IMR-90 (cell line): Measurements from ENCODE around the gene TPX2. TPM values are rescaled to one million over a fixed set of nuclear protein-coding genes. Genes with fewer than 3 reads are reported as not detected.

Source experiments
- ATAC-seq: fragments of 200-7000 bp; cut with Tn5 transposase; 2 replicates; pipeline ENCODE4 v1.9.1; 2020; ENCODE audit warnings: low read depth, mild to moderate bottlenecking, moderate library complexity
- BruUV-seq: library from RNA; stranded (reverse); fragments of 400-500 nt; replicated peaks from 2 replicates; lab custom pipeline; 2021; lab: Mats Ljungman, UMichigan
- CTCF ChIA-PET: fragments of 300-600 bp; formaldehyde crosslinking; extraction: SDS; loops from one replicate; lab custom pipeline; 2021; ENCODE audit warnings: antibody characterized with exemption; lab: Yijun Ruan, JAX
- POLR2A ChIA-PET: fragments of 300-600 bp; sonication (Branson Sonifier 250); formaldehyde crosslinking; loops from one replicate; lab custom pipeline; 2022; ENCODE audit warnings: antibody characterized with exemption; ENCODE audit not compliant: unreplicated experiment; lab: Charles Lee
- DNase-seq: peaks from one replicate; pipeline ENCODE4 v3.0.0; 2013
- H2AFZ ChIP-seq: replicated peaks from 2 replicates; pipeline ENCODE3; 2013; ENCODE audit warnings: low read length, mild to moderate bottlenecking; ENCODE audit not compliant: poor library complexity
- H2AK5ac ChIP-seq: 2 replicates; pipeline ENCODE4 v1.6.1; 2013; ENCODE audit warnings: low read depth, low read length, inconsistent platforms
- H2AK9ac ChIP-seq: replicated peaks from 2 replicates; pipeline ENCODE3; 2013; ENCODE audit warnings: mild to moderate bottlenecking, low read depth, low read length, moderate library complexity; ENCODE audit not compliant: poor library complexity
- H2BK120ac ChIP-seq: 2 replicates; pipeline ENCODE4 v1.6.1; 2013; ENCODE audit warnings: low read depth, low read length, inconsistent platforms
- H2BK15ac ChIP-seq: 3 replicates; pipeline ENCODE4 v1.6.1; 2013; ENCODE audit warnings: low read depth, low read length, inconsistent platforms
- H2BK20ac ChIP-seq: 2 replicates; pipeline ENCODE4 v1.6.1; 2013; ENCODE audit warnings: low read depth, mild to moderate bottlenecking, inconsistent platforms, low read length, moderate library complexity
- H2BK5ac ChIP-seq: 2 replicates; pipeline ENCODE4 v1.6.1; 2013; ENCODE audit warnings: mild to moderate bottlenecking, low read depth, low read length, inconsistent platforms; ENCODE audit not compliant: poor library complexity, severe bottlenecking
- H3K14ac ChIP-seq: replicated peaks from 2 replicates; pipeline ENCODE4 v1.6.1; 2013; ENCODE audit warnings: low read depth, low read length, inconsistent platforms
- H3K18ac ChIP-seq: 2 replicates; pipeline ENCODE4 v1.6.1; 2013; ENCODE audit warnings: low read depth, low read length, control low read depth
- H3K23ac ChIP-seq: 2 replicates; pipeline ENCODE4 v1.6.1; 2013; ENCODE audit warnings: low read depth, low read length, inconsistent platforms
- H3K27ac ChIP-seq: 2 replicates; pipeline ENCODE4 v1.5.1; 2013; ENCODE audit warnings: mild to moderate bottlenecking, control low read depth, low read length; ENCODE audit not compliant: insufficient read depth
- H3K27me3 ChIP-seq: 2 replicates; pipeline ENCODE4 v1.6.1; 2013; ENCODE audit warnings: low read length; ENCODE audit not compliant: control insufficient read depth, insufficient read depth
- H3K36me3 ChIP-seq: 2 replicates; pipeline ENCODE4 v1.6.1; 2013; ENCODE audit warnings: low read length, mixed read lengths; ENCODE audit not compliant: control insufficient read depth, insufficient read depth
- H3K4ac ChIP-seq: 2 replicates; pipeline ENCODE4 v1.6.1; 2013; ENCODE audit warnings: low read depth, low read length, inconsistent platforms
- H3K4me1 ChIP-seq: 2 replicates; pipeline ENCODE4 v1.6.1; 2013; ENCODE audit warnings: low read length, mixed read lengths; ENCODE audit not compliant: control insufficient read depth, insufficient read depth
- H3K4me2 ChIP-seq: 2 replicates; pipeline ENCODE4 v1.6.1; 2013; ENCODE audit warnings: low read depth, mild to moderate bottlenecking, control low read depth, low read length, moderate library complexity
- H3K4me3 ChIP-seq: 2 replicates; pipeline ENCODE4 v1.5.1; 2013; ENCODE audit warnings: low read depth, mild to moderate bottlenecking, control low read depth, low read length, moderate library complexity; ENCODE audit not compliant: insufficient read depth
- H3K56ac ChIP-seq: 2 replicates; pipeline ENCODE4 v1.6.1; 2013; ENCODE audit warnings: low read length, inconsistent platforms; ENCODE audit not compliant: insufficient read depth; ENCODE audit errors: extremely low read depth
- H3K79me1 ChIP-seq, 2 experiments: 2 replicates each; pipeline ENCODE4 v1.6.1; 2013; ENCODE audit warnings: low read length in 2 of 2, inconsistent platforms in 1 of 2, low read depth in 1 of 2
- H3K9ac ChIP-seq: 2 replicates; pipeline ENCODE4 v1.6.1; 2013; ENCODE audit warnings: low read depth, low read length, control low read depth
- H3K9me1 ChIP-seq: 2 replicates; pipeline ENCODE4 v1.6.1; 2013; ENCODE audit warnings: low read length, inconsistent platforms; ENCODE audit not compliant: insufficient read depth
- H3K9me3 ChIP-seq: 2 replicates; pipeline ENCODE4 v1.6.1; 2013; ENCODE audit warnings: low read length; ENCODE audit not compliant: control insufficient read depth, insufficient read depth
- H4K20me1 ChIP-seq: 2 replicates; pipeline ENCODE4 v1.6.1; 2013; ENCODE audit warnings: low read length, inconsistent platforms; ENCODE audit not compliant: insufficient read depth
- H4K5ac ChIP-seq: 2 replicates; pipeline ENCODE4 v1.6.1; 2013; ENCODE audit warnings: mild to moderate bottlenecking, low read depth, low read length, control low read depth
- H4K8ac ChIP-seq, 2 experiments: 2 replicates each; pipeline ENCODE4 v1.6.1; 2013; ENCODE audit warnings: low read depth in 2 of 2, low read length in 2 of 2, control low read depth in 1 of 2, inconsistent platforms in 1 of 2
- H4K91ac ChIP-seq: 2 replicates; pipeline ENCODE4 v1.6.1; 2013; ENCODE audit warnings: low read depth, low read length, inconsistent platforms; ENCODE audit not compliant: insufficient read depth
- BHLHE40 ChIP-seq: fragments of 150-350 bp; IDR thresholded peaks from 2 replicates; pipeline ENCODE4 v1.6.1; 2016; ENCODE audit warnings: mild to moderate bottlenecking, low read depth, low read length
- CEBPB ChIP-seq: IDR thresholded peaks from 2 replicates; pipeline ENCODE4 v1.6.1; 2012; ENCODE audit warnings: low read depth, low read length, improper control_type of control experiment
- CHD1 ChIP-seq: IDR thresholded peaks from 2 replicates; pipeline ENCODE4 v1.6.1; 2012; ENCODE audit warnings: low read depth, low read length, improper control_type of control experiment
- FOS ChIP-seq: fragments of 150-350 bp; IDR thresholded peaks from 2 replicates; pipeline ENCODE4 v1.6.1; 2016; ENCODE audit warnings: low read depth, low read length
- MAFK ChIP-seq: IDR thresholded peaks from 2 replicates; pipeline ENCODE4 v1.6.1; 2012; ENCODE audit warnings: low read depth, low read length, improper control_type of control experiment
- MAZ ChIP-seq: IDR thresholded peaks from 2 replicates; pipeline ENCODE4 v1.6.1; 2012; ENCODE audit warnings: low read depth, mild to moderate bottlenecking, low read length, improper control_type of control experiment, moderate library complexity, borderline replicate concordance
- MXI1 ChIP-seq: IDR thresholded peaks from 2 replicates; pipeline ENCODE4 v1.6.1; 2012; ENCODE audit warnings: low read depth, mild to moderate bottlenecking, low read length, moderate library complexity, borderline replicate concordance
- NFE2L2 ChIP-seq: fragments of 150-350 bp; IDR thresholded peaks from 2 replicates; pipeline ENCODE4 v1.6.1; 2016; ENCODE audit warnings: low read depth, mild to moderate bottlenecking, low read length
- POLR2A ChIP-seq: IDR thresholded peaks from 2 replicates; pipeline ENCODE4 v1.6.1; 2012; ENCODE audit warnings: mild to moderate bottlenecking, low read depth, low read length
- RAD21 ChIP-seq: IDR thresholded peaks from 2 replicates; pipeline ENCODE4 v1.6.1; 2012; ENCODE audit warnings: low read length, improper control_type of control experiment
- RCOR1 ChIP-seq: IDR thresholded peaks from 2 replicates; pipeline ENCODE4 v1.6.1; 2012; ENCODE audit warnings: mild to moderate bottlenecking, low read length, improper control_type of control experiment; ENCODE audit not compliant: insufficient replicate concordance
- RFX5 ChIP-seq: IDR thresholded peaks from 2 replicates; pipeline ENCODE4 v1.8.0; 2012; ENCODE audit warnings: low read depth, mild to moderate bottlenecking, low read length, moderate library complexity
- SMC3 ChIP-seq: fragments of 150-350 bp; IDR thresholded peaks from 2 replicates; pipeline ENCODE4 v1.6.1; 2016; ENCODE audit warnings: low read depth, mild to moderate bottlenecking, antibody characterized with exemption, low read length, moderate library complexity
- dilution Hi-C: fragments of 300-500 bp; cut with HindIII; formaldehyde crosslinking; loops from one replicate; pipeline ENCODE4 v1.14.3; 2018; ENCODE audit warnings: low sequenced_read_pairs; ENCODE audit not compliant: unreplicated experiment
- in situ Hi-C: fragments of 300-500 bp; cut with MboI; formaldehyde crosslinking; loops from 3 replicates; pipeline ENCODE4 v1.14.3; 2019; ENCODE audit warnings: low sequenced_read_pairs, inconsistent platforms, mixed read lengths
- intact Hi-C: fragments of 100-400 bp; cut with micrococcal nuclease; formaldehyde crosslinking; loops from 2 replicates; pipeline ENCODE4 v1.10.0; 2022
- polyA plus RNA-seq, 3 experiments: library from polyadenylated mRNA; depleted of rRNA; stranded (reverse); fragments of >200 nt; gene quantifications; 2 replicates each; pipeline ENCODE4 v1.2.3, GENCODE V29; 2012; ENCODE audit warnings: low replicate concordance in 1 of 3
- total RNA-seq: library from RNA; depleted of rRNA; stranded (reverse); fragments of >200 nt; gene quantifications from 2 replicates; pipeline ENCODE4 v1.2.3, GENCODE V29; 2012
- TF ChIP-seq, protein P1 (sequence below): conservative IDR thresholded peaks from 2 replicates; pipeline ENCODE4 v1.5.1; 2012; ENCODE audit warnings: mild to moderate bottlenecking, low read depth, low read length, improper control_type of control experiment
- TF ChIP-seq, protein P2 (sequence below): fragments of 150-350 bp; IDR thresholded peaks from 2 replicates; pipeline ENCODE4 v1.6.1; 2017; ENCODE audit warnings: mild to moderate bottlenecking, antibody characterized with exemption, low read length, low read depth
- TF ChIP-seq, protein P3 (sequence below): fragments of 150-350 bp; IDR thresholded peaks from 2 replicates; pipeline ENCODE4 v1.6.1; 2016; ENCODE audit warnings: low read depth, mild to moderate bottlenecking, low read length, moderate library complexity, borderline replicate concordance

TPX2 gene
- total and polyA plus RNA-seq, 2 of the 4 experiments (the other 2 are of a cell fraction): 28.5 to 72.2 TPM

DNA sequence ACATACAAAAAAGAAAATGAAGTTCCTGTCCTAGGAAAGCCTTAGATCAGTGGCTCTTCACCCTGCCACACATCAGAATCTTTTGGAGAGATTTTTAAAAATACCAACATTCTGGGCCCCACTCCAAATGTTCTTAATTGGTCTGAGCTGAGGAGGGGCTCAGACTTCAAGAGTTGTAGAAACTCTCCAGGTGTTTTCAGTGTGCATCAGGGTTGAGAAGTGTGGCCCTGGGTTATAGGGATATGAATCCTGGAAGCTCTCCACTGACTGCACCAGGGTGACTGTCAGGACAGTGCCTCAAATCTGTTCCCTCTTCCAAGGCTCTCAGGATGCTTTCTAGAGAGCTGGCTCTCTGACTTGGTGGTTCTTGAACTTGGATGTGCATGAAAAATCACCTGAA, 74.5 kb downstream of the TPX2 start:
- CTCF ChIA-PET: no interaction called here
- no peak overlapping the region for H2AFZ ChIP-seq
- no peak overlapping the region for H3K4me2 ChIP-seq
- H2BK15ac ChIP-seq: no peak overlapping the region; the same call in 2 of the 3 replicates
- H4K8ac ChIP-seq: peak overlapping the region in 1 of 2 experiments; percentile 28; a peak in 1 of 4 replicates
- H4K91ac ChIP-seq: no peak overlapping the region; the same call in 1 of the 2 replicates
- no peaks in the 10 kb centered on the region for H3K27me3 ChIP-seq
- no peak overlapping the region for H2BK20ac ChIP-seq
- BruUV-seq: no TSS peak
- peaks cover 25% of the 10 kb centered on the region for H3K4me1 ChIP-seq
- in situ Hi-C loops (no loop called here), dilution Hi-C loops (no loop called here), intact Hi-C loops (no loop called here)
- POLR2A ChIA-PET: interaction anchor here (0.7 kb wide), 1 partner anchor 86 kb away, joined by 6 read pairs; no protein-coding TSS in a partner anchor
- no peak overlapping the region for H3K14ac ChIP-seq
- ATAC-seq (no peak), DNase-seq (no peak)
- peaks cover 3 to 18% of the 10 kb centered on the region in 2 experiments; a peak in 3 of 4 replicates for H3K79me1 ChIP-seq
- no peak overlapping the region for H3K23ac ChIP-seq
- peak overlapping the region; percentile 39; the same call in 1 of the 2 replicates for H3K4ac ChIP-seq
- no peak overlapping the region for H4K5ac ChIP-seq
- H3K18ac ChIP-seq: no peak overlapping the region
- H4K20me1 ChIP-seq: 0 out of 2 replicates have a peak, but pooled peaks cover 4% of the 10 kb centered on the region
- H2AK9ac ChIP-seq: peak overlapping the region; percentile 37
- H3K4me3 ChIP-seq: no peak overlapping the region
- no peak overlapping the region for H3K9ac ChIP-seq
- TF ChIP-seq SMC3 (no peak), RCOR1 (no peak), BHLHE40 (no peak), RFX5 (no peak), POLR2A (no peak), CEBPB (no peak), MAFK (no peak), RAD21 (no peak), CHD1 (no peak), FOS (no peak), MAZ (no peak), MXI1 (no peak), NFE2L2 (no peak)
- TF ChIP-seq, protein P1, sequence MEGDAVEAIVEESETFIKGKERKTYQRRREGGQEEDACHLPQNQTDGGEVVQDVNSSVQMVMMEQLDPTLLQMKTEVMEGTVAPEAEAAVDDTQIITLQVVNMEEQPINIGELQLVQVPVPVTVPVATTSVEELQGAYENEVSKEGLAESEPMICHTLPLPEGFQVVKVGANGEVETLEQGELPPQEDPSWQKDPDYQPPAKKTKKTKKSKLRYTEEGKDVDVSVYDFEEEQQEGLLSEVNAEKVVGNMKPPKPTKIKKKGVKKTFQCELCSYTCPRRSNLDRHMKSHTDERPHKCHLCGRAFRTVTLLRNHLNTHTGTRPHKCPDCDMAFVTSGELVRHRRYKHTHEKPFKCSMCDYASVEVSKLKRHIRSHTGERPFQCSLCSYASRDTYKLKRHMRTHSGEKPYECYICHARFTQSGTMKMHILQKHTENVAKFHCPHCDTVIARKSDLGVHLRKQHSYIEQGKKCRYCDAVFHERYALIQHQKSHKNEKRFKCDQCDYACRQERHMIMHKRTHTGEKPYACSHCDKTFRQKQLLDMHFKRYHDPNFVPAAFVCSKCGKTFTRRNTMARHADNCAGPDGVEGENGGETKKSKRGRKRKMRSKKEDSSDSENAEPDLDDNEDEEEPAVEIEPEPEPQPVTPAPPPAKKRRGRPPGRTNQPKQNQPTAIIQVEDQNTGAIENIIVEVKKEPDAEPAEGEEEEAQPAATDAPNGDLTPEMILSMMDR: no peak
- TF ChIP-seq, protein P2, sequence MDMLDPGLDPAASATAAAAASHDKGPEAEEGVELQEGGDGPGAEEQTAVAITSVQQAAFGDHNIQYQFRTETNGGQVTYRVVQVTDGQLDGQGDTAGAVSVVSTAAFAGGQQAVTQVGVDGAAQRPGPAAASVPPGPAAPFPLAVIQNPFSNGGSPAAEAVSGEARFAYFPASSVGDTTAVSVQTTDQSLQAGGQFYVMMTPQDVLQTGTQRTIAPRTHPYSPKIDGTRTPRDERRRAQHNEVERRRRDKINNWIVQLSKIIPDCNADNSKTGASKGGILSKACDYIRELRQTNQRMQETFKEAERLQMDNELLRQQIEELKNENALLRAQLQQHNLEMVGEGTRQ: no peak
- TF ChIP-seq, protein P3, sequence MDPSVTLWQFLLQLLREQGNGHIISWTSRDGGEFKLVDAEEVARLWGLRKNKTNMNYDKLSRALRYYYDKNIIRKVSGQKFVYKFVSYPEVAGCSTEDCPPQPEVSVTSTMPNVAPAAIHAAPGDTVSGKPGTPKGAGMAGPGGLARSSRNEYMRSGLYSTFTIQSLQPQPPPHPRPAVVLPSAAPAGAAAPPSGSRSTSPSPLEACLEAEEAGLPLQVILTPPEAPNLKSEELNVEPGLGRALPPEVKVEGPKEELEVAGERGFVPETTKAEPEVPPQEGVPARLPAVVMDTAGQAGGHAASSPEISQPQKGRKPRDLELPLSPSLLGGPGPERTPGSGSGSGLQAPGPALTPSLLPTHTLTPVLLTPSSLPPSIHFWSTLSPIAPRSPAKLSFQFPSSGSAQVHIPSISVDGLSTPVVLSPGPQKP: no peak
- H2AK5ac ChIP-seq: no peak overlapping the region
- no peak overlapping the region for H3K27ac ChIP-seq
- H2BK120ac ChIP-seq: peak overlapping the region; percentile 14; the same call in 1 of the 2 replicates
- H3K56ac ChIP-seq: no peak overlapping the region
- H3K9me1 ChIP-seq: peaks cover 21% of the 10 kb centered on the region
- H3K9me3 ChIP-seq: no peaks in the 10 kb centered on the region
- no peak overlapping the region for H2BK5ac ChIP-seq
- H3K36me3 ChIP-seq: no peaks in the 10 kb centered on the region
